Liver (tissue), 9 donors: ENCODE data around the gene CCNK. TPM values are rescaled to one million over a fixed set of nuclear protein-coding genes. Genes with fewer than 3 reads are reported as not detected.
A peak's percentile ranks its signal among the peaks of the same experiment; 100 is the strongest.

Source experiments
- DNase-seq: peaks from one replicate; pipeline ENCODE4 v3.0.0-alpha.2; 2017; ENCODE audit warnings: low spot score
- H3K27ac ChIP-seq, 2 donors: one replicate each; pipeline ENCODE4 v1.7.0; 2013; ENCODE audit warnings: inconsistent platforms in 2 of 2, low read length in 2 of 2, control low read depth in 1 of 2, low read depth in 1 of 2, mild to moderate bottlenecking in 1 of 2
- H3K27me3 ChIP-seq, 4 donors: one replicate each; pipeline versions ENCODE4 v1.6.1 to v1.7.0; 2013; ENCODE audit warnings: low read length in 3 of 4, inconsistent platforms in 1 of 4, mild to moderate bottlenecking in 1 of 4, moderate library complexity in 1 of 4; ENCODE audit not compliant: control insufficient read depth in 4 of 4, insufficient read depth in 4 of 4
- H3K36me3 ChIP-seq, 4 donors: one replicate each; pipeline versions ENCODE4 v1.6.1 to v1.7.0; 2013; ENCODE audit warnings: low read length in 3 of 4, mild to moderate bottlenecking in 3 of 4, low read depth in 1 of 4, moderate library complexity in 1 of 4; ENCODE audit not compliant: control insufficient read depth in 4 of 4, insufficient read depth in 3 of 4
- H3K4me1 ChIP-seq, 4 donors: one replicate each; pipeline versions ENCODE4 v1.6.1 to v1.7.0; 2013; ENCODE audit warnings: low read length in 3 of 4, mild to moderate bottlenecking in 3 of 4, moderate library complexity in 1 of 4; ENCODE audit not compliant: control insufficient read depth in 4 of 4, insufficient read depth in 4 of 4
- H3K4me3 ChIP-seq, 3 donors: one replicate each; pipeline versions ENCODE4 v1.6.1 to v1.7.0; 2013; ENCODE audit warnings: low read length in 3 of 3, control low read depth in 1 of 3, low read depth in 1 of 3, mild to moderate bottlenecking in 1 of 3
- H3K9ac ChIP-seq, 2 donors: one replicate each; pipeline ENCODE4 v1.7.0; 2013; ENCODE audit warnings: low read length in 2 of 2, mild to moderate bottlenecking in 2 of 2, moderate library complexity in 2 of 2, control low read depth in 1 of 2, low read depth in 1 of 2
- H3K9me3 ChIP-seq, 4 donors: one replicate each; pipeline versions ENCODE4 v1.6.1 to v1.7.0; 2013; ENCODE audit warnings: low read length in 3 of 4; ENCODE audit not compliant: control insufficient read depth in 4 of 4
- FOXA1 ChIP-seq: IDR thresholded peaks from 2 replicates; pipeline ENCODE4 v1.6.1; 2016; ENCODE audit warnings: antibody characterized with exemption
- FOXA2 ChIP-seq: IDR thresholded peaks from 2 replicates; pipeline ENCODE4 v1.6.1; 2016; ENCODE audit warnings: antibody characterized with exemption
- GABPA ChIP-seq, 2 donors: IDR thresholded peaks in 1 of 2; conservative IDR thresholded peaks in 1 of 2; 2 replicates each; pipeline ENCODE4 v1.6.1; 2016; ENCODE audit warnings: antibody characterized with exemption in 2 of 2, mild to moderate bottlenecking in 1 of 2, moderate library complexity in 1 of 2
- HNF4A ChIP-seq, 2 donors: conservative IDR thresholded peaks; 2 replicates each; pipeline ENCODE4 v1.6.1; 2016; ENCODE audit warnings: antibody characterized with exemption in 2 of 2, mild to moderate bottlenecking in 2 of 2
- HNF4G ChIP-seq: IDR thresholded peaks from 2 replicates; pipeline ENCODE4 v1.6.1; 2016; ENCODE audit warnings: antibody characterized with exemption
- JUND ChIP-seq, 2 donors: IDR thresholded peaks; 2 replicates each; pipeline ENCODE4 v1.6.1; 2016; ENCODE audit warnings: antibody characterized with exemption in 2 of 2
- NR2F2 ChIP-seq: IDR thresholded peaks from 2 replicates; pipeline ENCODE4 v1.6.1; 2016; ENCODE audit warnings: antibody characterized with exemption
- RAD21 ChIP-seq, 2 donors: IDR thresholded peaks; 2 replicates each; pipeline ENCODE4 v1.6.1; 2016; ENCODE audit warnings: antibody characterized with exemption in 2 of 2, mild to moderate bottlenecking in 2 of 2
- RXRA ChIP-seq, 2 donors: IDR thresholded peaks; 2 replicates each; pipeline ENCODE4 v1.6.1; 2017 to 2018; ENCODE audit warnings: antibody characterized with exemption in 2 of 2, mild to moderate bottlenecking in 1 of 2
- SP1 ChIP-seq: IDR thresholded peaks from 2 replicates; pipeline ENCODE4 v1.6.1; 2018; ENCODE audit warnings: antibody characterized with exemption, mild to moderate bottlenecking
- YY1 ChIP-seq: IDR thresholded peaks from 2 replicates; pipeline ENCODE4 v1.6.1; 2016; ENCODE audit warnings: antibody characterized with exemption, mild to moderate bottlenecking
- WGBS: extraction: QIAGEN DNeasy Blood & Tissue Kit; methylation state at CpG from one replicate; pipeline ENCODE4 v1.1.7; 2013; 5-methylcytosine and 5-hydroxymethylcytosine counted together
- polyA plus RNA-seq, 2 donors: library from polyadenylated mRNA; stranded (reverse) in 1 of 2; unstranded in 1 of 2; fragments of 200-250 nt in 1 of 2; fragments of >200 nt in 1 of 2; fragmentation: Nextera tagmentation in 1 of 2; extraction: Ambion mirVana in 1 of 2; gene quantifications; one replicate each; pipeline versions ENCODE4 v1.2.1 to v1.2.3, GENCODE V29; 2013 to 2015
- total RNA-seq, 2 donors: library from RNA; depleted of rRNA; stranded (reverse); fragments of >200 nt; gene quantifications; one replicate each; pipeline ENCODE4 v1.2.3, GENCODE V29; 2014
- TF ChIP-seq, protein P1 (sequence below): IDR thresholded peaks from 2 replicates; pipeline ENCODE4 v1.6.1; 2016; ENCODE audit warnings: antibody characterized with exemption, mild to moderate bottlenecking
- TF ChIP-seq, protein P2 (sequence below): fragments of 150-350 bp; IDR thresholded peaks from 2 replicates; pipeline ENCODE4 v1.5.1; 2017; ENCODE audit warnings: improper control_type of control experiment, low read depth, low read length; ENCODE audit not compliant: missing input control
- TF ChIP-seq, protein P3 (sequence below): IDR thresholded peaks from 2 replicates; pipeline ENCODE4 v1.6.1; 2016; ENCODE audit warnings: antibody characterized with exemption
- donor health status: healthy.
- donor health status: healthy.
- donor health status: healthy.
- donor health status: healthy.
- donor health status: healthy.

The CCNK gene
- total and polyA plus RNA-seq, 4 donors = 7.7 to 33.4 (median 13.2) TPM

DNA sequence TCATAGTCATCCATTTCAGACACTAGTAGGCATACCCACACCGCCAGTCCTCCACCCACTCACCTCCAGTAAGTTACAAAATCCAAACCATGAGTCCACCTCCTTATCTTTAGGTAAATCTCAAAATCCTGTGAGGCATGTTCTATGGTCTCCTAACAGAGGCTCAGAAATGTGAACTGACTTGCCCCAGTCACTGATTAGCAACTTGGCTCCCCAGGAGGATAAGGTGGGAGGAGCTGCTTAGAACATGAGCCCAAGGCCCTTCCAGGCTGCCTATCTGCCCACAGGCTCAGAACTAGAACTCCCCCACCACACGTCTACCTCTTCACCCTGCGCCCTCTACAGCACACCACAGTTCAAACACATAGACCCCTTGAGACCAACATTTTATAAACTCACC lies 20.4 kb upstream of the CCNK start:
- Histone ChIP-seq H3K27ac (no peak overlapping the region), H3K36me3 (peaks cover 11 to 51% (median 34%) of the 10 kb centered on the region in 4 donors), H3K4me3 (no peak overlapping the region), H3K9ac (no peak overlapping the region), H3K27me3 (no peaks in the 10 kb centered on the region), H3K9me3 (no peaks in the 10 kb centered on the region), H3K4me1 (peaks cover 3 to 8% (median 7%) of the 10 kb centered on the region in 4 donors)
- no peak for DNase-seq
- WGBS = 90% methylated on average over 3 of the region's 3 CpGs
- TF ChIP-seq JUND (IDR thresholded peaks at IDR 0.05) (no peak), RAD21 (IDR thresholded peaks at IDR 0.05) (no peak), NR2F2 (no peak), FOXA2 (no peak), YY1 (no peak), GABPA (IDR thresholded peaks at IDR 0.05 in 1 of 2, conservative IDR thresholded peaks at IDR 0.05 in 1 of 2) (no peak), FOXA1 (no peak), HNF4G (no peak), RXRA (IDR thresholded peaks at IDR 0.05) (no peak), SP1 (no peak)
- TF ChIP-seq, protein P1, sequence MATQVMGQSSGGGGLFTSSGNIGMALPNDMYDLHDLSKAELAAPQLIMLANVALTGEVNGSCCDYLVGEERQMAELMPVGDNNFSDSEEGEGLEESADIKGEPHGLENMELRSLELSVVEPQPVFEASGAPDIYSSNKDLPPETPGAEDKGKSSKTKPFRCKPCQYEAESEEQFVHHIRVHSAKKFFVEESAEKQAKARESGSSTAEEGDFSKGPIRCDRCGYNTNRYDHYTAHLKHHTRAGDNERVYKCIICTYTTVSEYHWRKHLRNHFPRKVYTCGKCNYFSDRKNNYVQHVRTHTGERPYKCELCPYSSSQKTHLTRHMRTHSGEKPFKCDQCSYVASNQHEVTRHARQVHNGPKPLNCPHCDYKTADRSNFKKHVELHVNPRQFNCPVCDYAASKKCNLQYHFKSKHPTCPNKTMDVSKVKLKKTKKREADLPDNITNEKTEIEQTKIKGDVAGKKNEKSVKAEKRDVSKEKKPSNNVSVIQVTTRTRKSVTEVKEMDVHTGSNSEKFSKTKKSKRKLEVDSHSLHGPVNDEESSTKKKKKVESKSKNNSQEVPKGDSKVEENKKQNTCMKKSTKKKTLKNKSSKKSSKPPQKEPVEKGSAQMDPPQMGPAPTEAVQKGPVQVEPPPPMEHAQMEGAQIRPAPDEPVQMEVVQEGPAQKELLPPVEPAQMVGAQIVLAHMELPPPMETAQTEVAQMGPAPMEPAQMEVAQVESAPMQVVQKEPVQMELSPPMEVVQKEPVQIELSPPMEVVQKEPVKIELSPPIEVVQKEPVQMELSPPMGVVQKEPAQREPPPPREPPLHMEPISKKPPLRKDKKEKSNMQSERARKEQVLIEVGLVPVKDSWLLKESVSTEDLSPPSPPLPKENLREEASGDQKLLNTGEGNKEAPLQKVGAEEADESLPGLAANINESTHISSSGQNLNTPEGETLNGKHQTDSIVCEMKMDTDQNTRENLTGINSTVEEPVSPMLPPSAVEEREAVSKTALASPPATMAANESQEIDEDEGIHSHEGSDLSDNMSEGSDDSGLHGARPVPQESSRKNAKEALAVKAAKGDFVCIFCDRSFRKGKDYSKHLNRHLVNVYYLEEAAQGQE = no peak
- TF ChIP-seq, protein P2, sequence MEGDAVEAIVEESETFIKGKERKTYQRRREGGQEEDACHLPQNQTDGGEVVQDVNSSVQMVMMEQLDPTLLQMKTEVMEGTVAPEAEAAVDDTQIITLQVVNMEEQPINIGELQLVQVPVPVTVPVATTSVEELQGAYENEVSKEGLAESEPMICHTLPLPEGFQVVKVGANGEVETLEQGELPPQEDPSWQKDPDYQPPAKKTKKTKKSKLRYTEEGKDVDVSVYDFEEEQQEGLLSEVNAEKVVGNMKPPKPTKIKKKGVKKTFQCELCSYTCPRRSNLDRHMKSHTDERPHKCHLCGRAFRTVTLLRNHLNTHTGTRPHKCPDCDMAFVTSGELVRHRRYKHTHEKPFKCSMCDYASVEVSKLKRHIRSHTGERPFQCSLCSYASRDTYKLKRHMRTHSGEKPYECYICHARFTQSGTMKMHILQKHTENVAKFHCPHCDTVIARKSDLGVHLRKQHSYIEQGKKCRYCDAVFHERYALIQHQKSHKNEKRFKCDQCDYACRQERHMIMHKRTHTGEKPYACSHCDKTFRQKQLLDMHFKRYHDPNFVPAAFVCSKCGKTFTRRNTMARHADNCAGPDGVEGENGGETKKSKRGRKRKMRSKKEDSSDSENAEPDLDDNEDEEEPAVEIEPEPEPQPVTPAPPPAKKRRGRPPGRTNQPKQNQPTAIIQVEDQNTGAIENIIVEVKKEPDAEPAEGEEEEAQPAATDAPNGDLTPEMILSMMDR = no peak
- TF ChIP-seq, protein P3, sequence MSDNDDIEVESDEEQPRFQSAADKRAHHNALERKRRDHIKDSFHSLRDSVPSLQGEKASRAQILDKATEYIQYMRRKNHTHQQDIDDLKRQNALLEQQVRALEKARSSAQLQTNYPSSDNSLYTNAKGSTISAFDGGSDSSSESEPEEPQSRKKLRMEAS = no peak

DNA sequence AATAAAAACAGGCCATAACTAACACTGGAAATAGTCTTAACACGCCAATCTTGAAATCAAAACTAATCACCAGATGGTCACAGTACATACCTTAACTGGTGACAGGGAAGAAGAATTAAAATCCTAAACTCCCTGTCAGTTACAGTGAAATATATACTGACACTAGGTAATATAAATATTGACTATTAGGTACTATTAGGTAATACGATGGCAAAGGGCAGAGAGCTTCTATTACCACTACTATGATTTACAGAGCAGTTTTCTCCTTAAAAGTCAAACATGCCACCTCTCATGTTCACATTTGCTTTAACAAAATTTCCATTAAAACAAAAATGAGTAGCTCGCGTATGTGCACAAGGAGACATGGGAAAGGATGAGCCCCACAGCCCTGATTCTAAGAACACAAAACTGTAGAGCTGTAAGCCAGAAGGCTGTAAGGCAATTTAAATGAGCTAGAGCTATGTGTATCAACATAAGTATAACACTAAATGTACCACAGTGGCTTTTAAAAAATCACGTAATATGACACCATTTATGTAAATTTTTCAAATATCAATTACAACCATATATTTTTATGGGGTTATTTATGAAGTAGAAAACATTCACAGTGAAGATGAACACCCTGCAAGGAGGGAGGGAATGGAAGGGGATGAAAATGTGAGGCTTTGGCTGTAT lies 19.7 kb upstream of the CCNK start:
- Histone ChIP-seq H3K27me3 (no peaks in the 10 kb centered on the region), H3K9ac (no peak overlapping the region), H3K9me3 (no peaks in the 10 kb centered on the region), H3K27ac (no peak overlapping the region), H3K36me3 (peaks cover 11 to 49% (median 33%) of the 10 kb centered on the region in 4 donors), H3K4me3 (no peak overlapping the region), H3K4me1 (peaks cover 3 to 8% (median 7%) of the 10 kb centered on the region in 4 donors)
- DNase-seq = no peak
- 70% methylated on average over 5 of the region's 5 CpGs for WGBS
- no peak for TF ChIP-seq YY1
- peak; percentile 60 for TF ChIP-seq FOXA2
- peak in 1 of 2 donors; percentile 23 for TF ChIP-seq HNF4A (conservative IDR thresholded peaks at IDR 0.05)
